HCT116 (cell line): ENCODE results near the gene TBX2. TPM values are rescaled to one million over a fixed set of nuclear protein-coding genes. Genes with fewer than 3 reads are reported as not detected.
A peak's percentile ranks its signal among the peaks of the same experiment; 100 is the strongest.

Source experiments
- ATAC-seq: fragments of 200-7000 bp; cut with Tn5 transposase; 2 replicates; pipeline ENCODE4 v1.9.1; 2020; ENCODE audit warnings: mild to moderate bottlenecking, moderate library complexity
- BruUV-seq: library from RNA; stranded (reverse); fragments of 400-500 nt; replicated peaks from 2 replicates; lab custom pipeline; 2021; lab: Mats Ljungman, UMichigan
- CTCF ChIA-PET: fragments of 300-600 bp; sonication (Branson Sonifier 250); formaldehyde crosslinking; loops from one replicate; lab custom pipeline; 2021; ENCODE audit warnings: antibody characterized with exemption; lab: Charles Lee
- POLR2A ChIA-PET: fragments of 300-600, 350-600 bp; sonication (Branson Sonifier 250); formaldehyde crosslinking; loops from one replicate; lab custom pipeline; 2021; ENCODE audit warnings: antibody characterized with exemption; lab: Charles Lee
- RAD21 ChIA-PET, 2 experiments: fragments of 300-600 bp; sonication (Branson Sonifier 250); formaldehyde crosslinking; loops; one replicate each; lab custom pipeline; 2023; ENCODE audit warnings: low total read pairs in 2 of 2; ENCODE audit not compliant: uncharacterized antibody in 2 of 2, unreplicated experiment in 2 of 2, low non-redundant PET in 1 of 2; lab: Charles Lee
- DNase-seq: peaks from one replicate; pipeline ENCODE4 v3.0.0-alpha.2; 2010; ENCODE audit warnings: low read depth, low spot score
- H2AFZ ChIP-seq: fragments of 200-600 bp; shearing (Covaris generic), sonication (generic); 2 replicates; pipeline ENCODE4 v1.6.1; 2017; ENCODE audit warnings: low read depth, mixed run types, mixed read lengths, antibody characterized with exemption, low read length; ENCODE audit not compliant: poor library complexity, severe bottlenecking
- H3K27ac ChIP-seq: 2 replicates; pipeline ENCODE4 v1.5.1; 2012; ENCODE audit warnings: low read depth, low read length
- H3K27me3 ChIP-seq: fragments of 200-600 bp; sonication (generic); 2 replicates; pipeline ENCODE4 v1.6.1; 2016; ENCODE audit warnings: mixed run types, low read length, mixed read lengths; ENCODE audit not compliant: insufficient read depth
- H3K36me3 ChIP-seq, 2 experiments: fragments of 200-500 bp in 1 of 2; fragments of 200-600 bp in 1 of 2; sonication (Bioruptor generic) in 1 of 2; sonication (generic) in 1 of 2; 2 replicates each; pipeline versions ENCODE4 v1.5.1 to v1.6.1; 2014 to 2016; ENCODE audit warnings: low read length in 2 of 2, inconsistent platforms in 1 of 2, mixed read lengths in 1 of 2, mixed run types in 1 of 2; ENCODE audit not compliant: insufficient read depth in 2 of 2, control insufficient read depth in 1 of 2
- H3K4me1 ChIP-seq, 2 experiments: fragments of 200-600 bp in 1 of 2; sonication (generic) in 1 of 2; 2 replicates each; pipeline versions ENCODE4 v1.5.1 to v1.6.1; 2012 to 2017; ENCODE audit warnings: low read length in 2 of 2, inconsistent platforms in 1 of 2, mild to moderate bottlenecking in 1 of 2, mixed read lengths in 1 of 2, mixed run types in 1 of 2, moderate library complexity in 1 of 2; ENCODE audit not compliant: insufficient read depth in 2 of 2, control insufficient read depth in 1 of 2
- H3K4me2 ChIP-seq: fragments of 200-600 bp; sonication (generic); 2 replicates; pipeline ENCODE4 v1.6.1; 2017; ENCODE audit warnings: mixed run types, low read length, mixed read lengths
- H3K4me3 ChIP-seq, 2 experiments: fragments of 200-600 bp in 1 of 2; sonication (generic) in 1 of 2; replicated peaks in 1 of 2; 2 replicates each; pipeline ENCODE4 v1.5.1; 2011 to 2016; ENCODE audit warnings: low read length in 2 of 2, control low read depth in 1 of 2, low read depth in 1 of 2, mild to moderate bottlenecking in 1 of 2, mixed read lengths in 1 of 2, mixed run types in 1 of 2
- H3K79me2 ChIP-seq: fragments of 200-600 bp; sonication (generic); 2 replicates; pipeline ENCODE4 v1.6.1; 2017; ENCODE audit warnings: mild to moderate bottlenecking, mixed run types, low read length, moderate library complexity, mixed read lengths; ENCODE audit not compliant: insufficient read depth
- H3K9ac ChIP-seq: fragments of 200-600 bp; sonication (generic); 2 replicates; pipeline ENCODE4 v1.6.1; 2016; ENCODE audit warnings: low read length, mixed read lengths
- H3K9me2 ChIP-seq: fragments of 200-600 bp; sonication (generic), shearing (Covaris generic); 2 replicates; pipeline ENCODE4 v1.6.1; 2017; ENCODE audit warnings: mixed run types, mild to moderate bottlenecking, moderate library complexity; ENCODE audit not compliant: insufficient read depth
- H3K9me3 ChIP-seq, 2 experiments: fragments of 200-500 bp in 1 of 2; fragments of 200-600 bp in 1 of 2; sonication (Bioruptor generic) in 1 of 2; sonication (generic) in 1 of 2; 2 replicates each; pipeline ENCODE4 v1.6.1; 2014 to 2017; ENCODE audit warnings: low read length in 2 of 2, mixed read lengths in 2 of 2, inconsistent platforms in 1 of 2, low read depth in 1 of 2, mild to moderate bottlenecking in 1 of 2, mixed run types in 1 of 2, moderate library complexity in 1 of 2; ENCODE audit not compliant: control insufficient read depth in 1 of 2, insufficient read depth in 1 of 2
- H4K20me1 ChIP-seq: fragments of 200-600 bp; sonication (generic), shearing (Covaris generic); 2 replicates; pipeline ENCODE4 v1.6.1; 2017; ENCODE audit warnings: mixed run types, mild to moderate bottlenecking, moderate library complexity; ENCODE audit not compliant: insufficient read depth
- CBX3 ChIP-seq: IDR thresholded peaks from 2 replicates; pipeline ENCODE4 v1.6.1; 2012; ENCODE audit warnings: low read depth
- CEBPB ChIP-seq: IDR thresholded peaks from 2 replicates; pipeline ENCODE4 v1.6.1; 2012; ENCODE audit warnings: low read depth
- EGR1 ChIP-seq: IDR thresholded peaks from 2 replicates; pipeline ENCODE4 v1.6.1; 2012; ENCODE audit warnings: low read depth
- ELF1 ChIP-seq: IDR thresholded peaks from 2 replicates; pipeline ENCODE4 v1.6.1; 2012; ENCODE audit warnings: low read depth, borderline replicate concordance
- EZH2 ChIP-seq: fragments of 200-600 bp; sonication (generic); IDR thresholded peaks from 2 replicates; pipeline ENCODE4 v1.6.1; 2017; ENCODE audit warnings: antibody characterized with exemption, mixed run types
- EZH2phosphoT487 ChIP-seq: fragments of 200-600 bp; IDR thresholded peaks from 2 replicates; pipeline ENCODE4 v1.6.1; 2018; ENCODE audit warnings: antibody characterized with exemption, borderline replicate concordance
- FOSL1 ChIP-seq: IDR thresholded peaks from 2 replicates; pipeline ENCODE4 v1.6.1; 2012; ENCODE audit warnings: low read depth
- JUND ChIP-seq: IDR thresholded peaks from 2 replicates; pipeline ENCODE4 v1.6.1; 2012
- POLR2AphosphoS5 ChIP-seq: IDR thresholded peaks from 2 replicates; pipeline ENCODE4 v1.6.1; 2011; ENCODE audit warnings: mild to moderate bottlenecking, low read depth, low read length, moderate library complexity
- RAD21 ChIP-seq: IDR thresholded peaks from 2 replicates; pipeline ENCODE4 v1.6.1; 2012; ENCODE audit warnings: low read depth, mild to moderate bottlenecking
- SP1 ChIP-seq: IDR thresholded peaks from 2 replicates; pipeline ENCODE4 v1.6.1; 2012; ENCODE audit warnings: low read depth
- SRF ChIP-seq: IDR thresholded peaks from 2 replicates; pipeline ENCODE4 v1.6.1; 2012; ENCODE audit warnings: low read depth
- TCF7L2 ChIP-seq: IDR thresholded peaks from 2 replicates; pipeline ENCODE4 v1.7.0; 2011; ENCODE audit warnings: borderline replicate concordance, inconsistent platforms; ENCODE audit not compliant: insufficient read depth, insufficient read length; ENCODE audit errors: extremely low read depth
- YY1 ChIP-seq: IDR thresholded peaks from 2 replicates; pipeline ENCODE4 v1.6.1; 2011; ENCODE audit warnings: low read length, low read depth, moderate library complexity, mild to moderate bottlenecking; ENCODE audit not compliant: insufficient replicate concordance; ENCODE audit errors: extremely low read depth
- ZFX ChIP-seq: fragments of 450-650 bp; IDR thresholded peaks from 2 replicates; pipeline ENCODE4 v1.6.1; 2017
- ZNF274 ChIP-seq: fragments of 200-500 bp; sonication (Bioruptor generic); IDR thresholded peaks from 2 replicates; pipeline ENCODE4 v1.6.1; 2014; ENCODE audit warnings: mild to moderate bottlenecking, low read depth, low read length, inconsistent platforms
- intact Hi-C: fragments of 100-400 bp; cut with micrococcal nuclease; formaldehyde crosslinking; loops from 2 replicates; pipeline ENCODE4 v1.10.0; 2022
- total RNA-seq: library from RNA; stranded (reverse); gene quantifications from one replicate; pipeline ENCODE4 v1.2.1, GENCODE V29; 2021; ENCODE audit not compliant: unreplicated experiment
- TF ChIP-seq, protein P1 (sequence below): IDR thresholded peaks from 2 replicates; pipeline ENCODE4 v1.6.1; 2012; ENCODE audit warnings: low read depth

Gene TBX2
- total RNA-seq, 1 experiment from 2014 or later: 0.71 TPM

DNA sequence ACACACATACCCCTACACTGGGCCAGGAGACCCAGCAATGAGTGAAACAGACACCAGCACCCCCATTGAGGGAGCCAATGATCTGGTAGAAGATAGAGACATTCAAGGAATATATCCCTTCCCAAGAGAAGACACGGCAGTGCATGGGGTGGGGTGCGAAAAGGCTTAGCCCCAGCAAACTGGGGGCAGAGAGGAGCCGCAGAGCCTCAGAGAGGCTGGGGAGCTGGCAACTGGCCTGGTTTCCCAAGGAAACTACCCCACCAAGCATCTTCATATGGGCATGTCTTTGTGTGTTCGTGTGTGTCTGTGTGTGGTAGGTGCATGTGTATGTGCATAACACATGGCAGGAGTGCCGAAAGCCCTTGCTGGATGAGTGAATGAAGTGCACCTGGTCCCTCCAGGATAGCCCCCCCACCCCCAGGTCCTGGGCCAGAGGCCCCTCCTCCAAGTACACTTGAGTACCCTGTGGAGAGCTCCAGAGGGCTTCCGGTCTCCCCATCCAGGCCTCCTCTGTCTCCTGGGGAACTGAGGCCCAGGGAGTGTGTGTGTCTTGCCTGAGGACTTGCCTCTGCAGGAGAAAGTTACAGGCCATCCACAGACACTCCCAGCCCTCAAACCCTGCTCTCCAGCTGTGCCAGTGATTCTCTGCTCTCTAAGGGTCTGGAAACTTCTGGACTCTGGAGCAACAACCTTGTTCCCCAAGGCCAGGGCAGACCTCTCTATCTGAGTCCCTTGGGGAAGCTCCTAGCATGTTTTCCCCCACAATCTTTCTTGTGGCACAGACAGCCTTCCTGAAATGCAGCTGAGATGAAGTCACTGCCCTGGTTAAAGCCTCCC lies 15.9 kb downstream of the TBX2 start:
- Histone ChIP-seq H3K36me3 (no peaks in the 10 kb centered on the region), H3K9ac (peak overlapping the region; percentile 4; the same call in 1 of the 2 replicates), H3K4me2 (0 out of 2 replicates have a peak overlapping the region, but pooled peaks have one; percentile 62), H2AFZ (no peak overlapping the region), H3K27me3 (no peaks in the 10 kb centered on the region), H3K79me2 (no peaks in the 10 kb centered on the region), H3K4me3 (no peak overlapping the region), H4K20me1 (no peaks in the 10 kb centered on the region), H3K9me3 (no peaks in the 10 kb centered on the region), H3K27ac (peak overlapping the region; percentile 71), H3K4me1 (peaks cover 48 to 56% of the 10 kb centered on the region in 2 experiments), H3K9me2 (no peaks in the 10 kb centered on the region)
- CTCF ChIA-PET: interaction anchor here (1.0 to 5.0 kb wide), 6 partner anchors 9 to 694 kb away, joined by 3 to 28 read pairs (median 8); no protein-coding TSS in a partner anchor
- POLR2A ChIA-PET: interaction anchor here (0.5 kb wide), 1 partner anchor 123 kb away, joined by 4 read pairs; no protein-coding TSS in a partner anchor
- RAD21 ChIA-PET: no interaction called here
- TF ChIP-seq ZFX: no peak
- TF ChIP-seq RAD21: no peak
- TF ChIP-seq EGR1: no peak
- TF ChIP-seq, protein P1, sequence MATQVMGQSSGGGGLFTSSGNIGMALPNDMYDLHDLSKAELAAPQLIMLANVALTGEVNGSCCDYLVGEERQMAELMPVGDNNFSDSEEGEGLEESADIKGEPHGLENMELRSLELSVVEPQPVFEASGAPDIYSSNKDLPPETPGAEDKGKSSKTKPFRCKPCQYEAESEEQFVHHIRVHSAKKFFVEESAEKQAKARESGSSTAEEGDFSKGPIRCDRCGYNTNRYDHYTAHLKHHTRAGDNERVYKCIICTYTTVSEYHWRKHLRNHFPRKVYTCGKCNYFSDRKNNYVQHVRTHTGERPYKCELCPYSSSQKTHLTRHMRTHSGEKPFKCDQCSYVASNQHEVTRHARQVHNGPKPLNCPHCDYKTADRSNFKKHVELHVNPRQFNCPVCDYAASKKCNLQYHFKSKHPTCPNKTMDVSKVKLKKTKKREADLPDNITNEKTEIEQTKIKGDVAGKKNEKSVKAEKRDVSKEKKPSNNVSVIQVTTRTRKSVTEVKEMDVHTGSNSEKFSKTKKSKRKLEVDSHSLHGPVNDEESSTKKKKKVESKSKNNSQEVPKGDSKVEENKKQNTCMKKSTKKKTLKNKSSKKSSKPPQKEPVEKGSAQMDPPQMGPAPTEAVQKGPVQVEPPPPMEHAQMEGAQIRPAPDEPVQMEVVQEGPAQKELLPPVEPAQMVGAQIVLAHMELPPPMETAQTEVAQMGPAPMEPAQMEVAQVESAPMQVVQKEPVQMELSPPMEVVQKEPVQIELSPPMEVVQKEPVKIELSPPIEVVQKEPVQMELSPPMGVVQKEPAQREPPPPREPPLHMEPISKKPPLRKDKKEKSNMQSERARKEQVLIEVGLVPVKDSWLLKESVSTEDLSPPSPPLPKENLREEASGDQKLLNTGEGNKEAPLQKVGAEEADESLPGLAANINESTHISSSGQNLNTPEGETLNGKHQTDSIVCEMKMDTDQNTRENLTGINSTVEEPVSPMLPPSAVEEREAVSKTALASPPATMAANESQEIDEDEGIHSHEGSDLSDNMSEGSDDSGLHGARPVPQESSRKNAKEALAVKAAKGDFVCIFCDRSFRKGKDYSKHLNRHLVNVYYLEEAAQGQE: no peak
- no peak for TF ChIP-seq YY1
- TF ChIP-seq CEBPB: no peak
- no peak for TF ChIP-seq POLR2AphosphoS5
- TF ChIP-seq SRF: no peak
- TF ChIP-seq EZH2phosphoT487: no peak
- no peak for TF ChIP-seq CBX3
- no peak for TF ChIP-seq FOSL1
- TF ChIP-seq SP1: no peak
- no peak for TF ChIP-seq ELF1
- no peak for TF ChIP-seq EZH2
- TF ChIP-seq ZNF274: no peak
- TF ChIP-seq TCF7L2: no peak
- TF ChIP-seq JUND: no peak
- intact Hi-C loops: no loop called here
- no peak for ATAC-seq
- no TSS peak for BruUV-seq
- no peak for DNase-seq
